SK-N-SH (cell line): Measurements from ENCODE around the gene LAMTOR2. TPM values are rescaled to one million over a fixed set of nuclear protein-coding genes. Genes with fewer than 3 reads are reported as not detected.

Experiments used
- CTCF ChIA-PET: fragments of 300-600, 350-600 bp; formaldehyde crosslinking; extraction: SDS; loops from one replicate; lab custom pipeline; 2021; lab: Yijun Ruan, JAX
- POLR2A ChIA-PET: fragments of 350-600 bp; sonication (Branson Sonifier 250); formaldehyde crosslinking; extraction: SDS; loops from one replicate; lab custom pipeline; 2020; ENCODE audit warnings: antibody characterized with exemption, inconsistent platforms; lab: Yijun Ruan, JAX
- DNase-seq: peaks from one replicate; pipeline ENCODE4 v3.0.0; 2012
- H2AFZ ChIP-seq: fragments of 200-600 bp; sonication (generic); 2 replicates; pipeline ENCODE4 v1.8.1; 2016; ENCODE audit warnings: antibody characterized with exemption, mild to moderate bottlenecking, low read depth
- H3F3A ChIP-seq: fragments of 200-600 bp; sonication (generic); replicated peaks from 2 replicates; pipeline ENCODE3; 2016; ENCODE audit warnings: antibody characterized with exemption, mild to moderate bottlenecking; ENCODE audit not compliant: insufficient read depth
- H3K27ac ChIP-seq, 2 experiments: fragments of 200-500 bp in 1 of 2; fragments of 200-600 bp in 1 of 2; sonication (Bioruptor generic) in 1 of 2; sonication (generic), shearing (Covaris generic) in 1 of 2; 2 replicates each; pipeline versions ENCODE4 v1.5.1 to v1.6.1; 2014 to 2016; ENCODE audit warnings: low read depth in 2 of 2, inconsistent platforms in 1 of 2, low read length in 1 of 2, mild to moderate bottlenecking in 1 of 2, mixed read lengths in 1 of 2
- H3K27me3 ChIP-seq: fragments of 200-600 bp; sonication (generic), shearing (Covaris generic); 2 replicates; pipeline ENCODE4 v1.6.1; 2016; ENCODE audit warnings: mixed run types; ENCODE audit not compliant: insufficient read depth
- H3K36me3 ChIP-seq, 2 experiments: fragments of 200-500 bp in 1 of 2; fragments of 200-600 bp in 1 of 2; sonication (Bioruptor generic) in 1 of 2; sonication (generic) in 1 of 2; replicated peaks in 1 of 2; 2 replicates each; pipeline versions ENCODE3 to v1.5.1; 2014 to 2016; ENCODE audit warnings: low read length in 1 of 2, mild to moderate bottlenecking in 1 of 2; ENCODE audit not compliant: insufficient read depth in 2 of 2, control insufficient read depth in 1 of 2
- H3K4me1 ChIP-seq, 2 experiments: fragments of 200-500 bp in 1 of 2; fragments of 200-600 bp in 1 of 2; sonication (Bioruptor generic) in 1 of 2; sonication (generic), shearing (Covaris generic) in 1 of 2; 2 replicates each; pipeline versions ENCODE4 v1.5.1 to v1.6.1; 2014 to 2016; ENCODE audit warnings: low read depth in 1 of 2, low read length in 1 of 2, mixed run types in 1 of 2; ENCODE audit not compliant: insufficient read depth in 2 of 2, control insufficient read depth in 1 of 2
- H3K4me2 ChIP-seq: fragments of 200-600 bp; sonication (generic), shearing (Covaris generic); 2 replicates; pipeline ENCODE4 v1.6.1; 2017; ENCODE audit warnings: mixed run types
- H3K4me3 ChIP-seq, 2 experiments: fragments of 200-500 bp in 1 of 2; fragments of 200-600 bp in 1 of 2; sonication (Bioruptor generic) in 1 of 2; sonication (generic), shearing (Covaris generic) in 1 of 2; 2 replicates each; pipeline versions ENCODE4 v1.5.1 to v1.8.1; 2014 to 2016; ENCODE audit warnings: low read depth in 2 of 2, inconsistent platforms in 1 of 2, low read length in 1 of 2, mild to moderate bottlenecking in 1 of 2, mixed read lengths in 1 of 2, moderate library complexity in 1 of 2
- H3K79me2 ChIP-seq: fragments of 200-600 bp; sonication (generic); 2 replicates; pipeline ENCODE4 v1.8.1; 2017; ENCODE audit warnings: mild to moderate bottlenecking; ENCODE audit not compliant: insufficient read depth
- H3K9ac ChIP-seq: fragments of 200-600 bp; sonication (generic); 2 replicates; pipeline ENCODE4 v1.6.1; 2017; ENCODE audit warnings: mixed run types
- H3K9me2 ChIP-seq: fragments of 200-600 bp; sonication (generic); 2 replicates; pipeline ENCODE4 v1.6.1; 2017; ENCODE audit warnings: mixed run types
- H3K9me3 ChIP-seq: fragments of 200-600 bp; sonication (generic); 2 replicates; pipeline ENCODE4 v1.6.1; 2017; ENCODE audit warnings: mixed run types, mild to moderate bottlenecking, moderate library complexity
- H4K20me1 ChIP-seq: fragments of 200-600 bp; sonication (generic); 2 replicates; pipeline ENCODE4 v1.6.1; 2017; ENCODE audit warnings: mild to moderate bottlenecking, mixed run types; ENCODE audit not compliant: insufficient read depth
- CHD2 ChIP-seq: fragments of 150-350 bp; IDR thresholded peaks from 2 replicates; pipeline ENCODE4 v1.6.1; 2018; ENCODE audit warnings: low read length; ENCODE audit not compliant: partially characterized antibody
- FOXJ3 ChIP-seq: sonication (generic); formaldehyde crosslinking; IDR thresholded peaks from 2 replicates; pipeline ENCODE4 v1.5.1; 2020; ENCODE audit warnings: mild to moderate bottlenecking, missing genetic modification reagents
- FOXM1 ChIP-seq: IDR thresholded peaks from 2 replicates; pipeline ENCODE4 v1.4.0; 2012; ENCODE audit warnings: low read depth, mild to moderate bottlenecking
- NFIC ChIP-seq: IDR thresholded peaks from 2 replicates; pipeline ENCODE4 v1.4.0; 2012; ENCODE audit warnings: borderline replicate concordance
- REST ChIP-seq: IDR thresholded peaks from 2 replicates; pipeline ENCODE4 v1.6.1; 2012; ENCODE audit warnings: mild to moderate bottlenecking, low read depth, low read length, moderate library complexity
- RFX5 ChIP-seq: IDR thresholded peaks from 2 replicates; pipeline ENCODE4 v1.6.1; 2012; ENCODE audit warnings: mild to moderate bottlenecking, improper control_type of control experiment, low read length
- SMC3 ChIP-seq: IDR thresholded peaks from 2 replicates; pipeline ENCODE4 v1.6.1; 2012; ENCODE audit warnings: low read depth, low read length, improper control_type of control experiment
- TAF1 ChIP-seq: IDR thresholded peaks from 2 replicates; pipeline ENCODE4 v1.6.1; 2012; ENCODE audit warnings: low read depth, mild to moderate bottlenecking, low read length, moderate library complexity, borderline replicate concordance
- TCF12 ChIP-seq: IDR thresholded peaks from 2 replicates; pipeline ENCODE4 v1.4.0; 2012
- WGBS: methylation state at CpG from one replicate; pipeline ENCODE4 v1.1.6; 2017; ENCODE audit warnings: low lambda C conversion rate; 5-methylcytosine and 5-hydroxymethylcytosine counted together
- polyA plus RNA-seq, 3 experiments: library from polyadenylated mRNA; depleted of rRNA; stranded (reverse); fragments of >200 nt; gene quantifications; 2 replicates each; pipeline ENCODE4 v1.2.3, GENCODE V29; 2012
- TF ChIP-seq, protein P1 (sequence below): IDR thresholded peaks from 2 replicates; pipeline ENCODE4 v1.4.0; 2012; ENCODE audit warnings: low read depth, borderline replicate concordance
- TF ChIP-seq, protein P2 (sequence below): fragments of 150-350 bp; IDR thresholded peaks from 2 replicates; pipeline ENCODE4 v1.6.1; 2017; ENCODE audit warnings: antibody characterized with exemption, low read length, low read depth, borderline replicate concordance

LAMTOR2 gene
- polyA plus RNA-seq, 1 of the 3 experiments (the other 2 are of a cell fraction), result 230 TPM

- H3F3A ChIP-seq, result peaks cover 25% of the 10 kb centered on the region
- no peak for TF ChIP-seq FOXJ3 (CRISPR knock-in tag)
- no peak for TF ChIP-seq CHD2
- no peak for TF ChIP-seq NFIC
- TF ChIP-seq, protein P1, sequence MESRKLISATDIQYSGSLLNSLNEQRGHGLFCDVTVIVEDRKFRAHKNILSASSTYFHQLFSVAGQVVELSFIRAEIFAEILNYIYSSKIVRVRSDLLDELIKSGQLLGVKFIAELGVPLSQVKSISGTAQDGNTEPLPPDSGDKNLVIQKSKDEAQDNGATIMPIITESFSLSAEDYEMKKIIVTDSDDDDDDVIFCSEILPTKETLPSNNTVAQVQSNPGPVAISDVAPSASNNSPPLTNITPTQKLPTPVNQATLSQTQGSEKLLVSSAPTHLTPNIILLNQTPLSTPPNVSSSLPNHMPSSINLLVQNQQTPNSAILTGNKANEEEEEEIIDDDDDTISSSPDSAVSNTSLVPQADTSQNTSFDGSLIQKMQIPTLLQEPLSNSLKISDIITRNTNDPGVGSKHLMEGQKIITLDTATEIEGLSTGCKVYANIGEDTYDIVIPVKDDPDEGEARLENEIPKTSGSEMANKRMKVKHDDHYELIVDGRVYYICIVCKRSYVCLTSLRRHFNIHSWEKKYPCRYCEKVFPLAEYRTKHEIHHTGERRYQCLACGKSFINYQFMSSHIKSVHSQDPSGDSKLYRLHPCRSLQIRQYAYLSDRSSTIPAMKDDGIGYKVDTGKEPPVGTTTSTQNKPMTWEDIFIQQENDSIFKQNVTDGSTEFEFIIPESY, result no peak
- TF ChIP-seq RFX5, result no peak
- TF ChIP-seq FOXM1, result no peak
- TF ChIP-seq SMC3, result no peak
- no peak for TF ChIP-seq TCF12
- TF ChIP-seq REST, result no peak
- TF ChIP-seq TAF1, result no peak
- TF ChIP-seq, protein P2, sequence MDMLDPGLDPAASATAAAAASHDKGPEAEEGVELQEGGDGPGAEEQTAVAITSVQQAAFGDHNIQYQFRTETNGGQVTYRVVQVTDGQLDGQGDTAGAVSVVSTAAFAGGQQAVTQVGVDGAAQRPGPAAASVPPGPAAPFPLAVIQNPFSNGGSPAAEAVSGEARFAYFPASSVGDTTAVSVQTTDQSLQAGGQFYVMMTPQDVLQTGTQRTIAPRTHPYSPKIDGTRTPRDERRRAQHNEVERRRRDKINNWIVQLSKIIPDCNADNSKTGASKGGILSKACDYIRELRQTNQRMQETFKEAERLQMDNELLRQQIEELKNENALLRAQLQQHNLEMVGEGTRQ, result no peak
- TF ChIP-seq, all 33 proteins: peak for 0
- POLR2A ChIA-PET, result no interaction called here
- Histone ChIP-seq H3K9me2 (no peaks in the 10 kb centered on the region), H3K9me3 (no peaks in the 10 kb centered on the region), H3K9ac (no peak overlapping the region), H3K4me3 (no peak overlapping the region), H3K79me2 (peaks cover 56% of the 10 kb centered on the region), H2AFZ (no peak overlapping the region), H4K20me1 (peaks cover 70% of the 10 kb centered on the region), H3K27me3 (no peaks in the 10 kb centered on the region), H3K4me1 (peaks cover 0 to 48% of the 10 kb centered on the region in 2 experiments; a peak in 2 of 4 replicates), H3K27ac (no peak overlapping the region), H3K36me3 (peaks cover 6 to 57% of the 10 kb centered on the region in 2 experiments), H3K4me2 (no peak overlapping the region)
- CTCF ChIA-PET, result interaction anchor here (2.0 kb wide), 1 partner anchor 9 kb away, joined by 15 read pairs; no protein-coding TSS in a partner anchor
- 64% methylated on average over 5 of the region's 8 CpGs for WGBS
- DNase-seq, result no peak
These were observed 20.1 kb downstream of the LAMTOR2 start for GRCh38 chr1:156074661-156075060.
